HL-60 (cell line): ENCODE results near the gene CPNE4.

ENCODE experiments used
- DNase-seq, 2 experiments: peaks; one replicate each; pipeline ENCODE4 v3.0.0-alpha.2; 2010 to 2020; ENCODE audit warnings: low read depth in 1 of 2, low spot score in 1 of 2
- H3K27ac ChIP-seq: fragments of 250-450 bp; sonication (Bioruptor Pico); replicated peaks from 2 replicates; pipeline ENCODE4 v1.5.1; 2020; ENCODE audit warnings: mild to moderate bottlenecking, moderate library complexity
- H3K27me3 ChIP-seq: fragments of 250-450 bp; sonication (Bioruptor Pico); 2 replicates; pipeline ENCODE4 v1.5.1; 2021; ENCODE audit warnings: mild to moderate bottlenecking, moderate library complexity; ENCODE audit not compliant: insufficient read depth, poor library complexity, severe bottlenecking
- H3K4me3 ChIP-seq: replicated peaks from 2 replicates; pipeline ENCODE4 v1.5.1; 2011; ENCODE audit warnings: mild to moderate bottlenecking, control low read depth, low read length; ENCODE audit not compliant: insufficient read depth
- GABPA ChIP-seq: IDR thresholded peaks from 2 replicates; pipeline ENCODE4 v1.6.1; 2012; ENCODE audit warnings: low read depth
- POLR2AphosphoS5 ChIP-seq: IDR thresholded peaks from 2 replicates; pipeline ENCODE4 v1.6.1; 2012; ENCODE audit warnings: low read depth
- SPI1 ChIP-seq: IDR thresholded peaks from 2 replicates; pipeline ENCODE4 v1.6.1; 2012; ENCODE audit warnings: low read depth, mild to moderate bottlenecking, borderline replicate concordance
- TF ChIP-seq, protein P1 (sequence below): IDR thresholded peaks from 2 replicates; pipeline ENCODE4 v1.6.1; 2012; ENCODE audit warnings: low read depth; ENCODE audit not compliant: insufficient replicate concordance
- TF ChIP-seq, protein P2 (sequence below): IDR thresholded peaks from one replicate; pipeline ENCODE4 v1.5.1; 2011; ENCODE audit warnings: low read length, control low read depth, inconsistent platforms; ENCODE audit not compliant: insufficient read depth

The CPNE4 gene

DNA sequence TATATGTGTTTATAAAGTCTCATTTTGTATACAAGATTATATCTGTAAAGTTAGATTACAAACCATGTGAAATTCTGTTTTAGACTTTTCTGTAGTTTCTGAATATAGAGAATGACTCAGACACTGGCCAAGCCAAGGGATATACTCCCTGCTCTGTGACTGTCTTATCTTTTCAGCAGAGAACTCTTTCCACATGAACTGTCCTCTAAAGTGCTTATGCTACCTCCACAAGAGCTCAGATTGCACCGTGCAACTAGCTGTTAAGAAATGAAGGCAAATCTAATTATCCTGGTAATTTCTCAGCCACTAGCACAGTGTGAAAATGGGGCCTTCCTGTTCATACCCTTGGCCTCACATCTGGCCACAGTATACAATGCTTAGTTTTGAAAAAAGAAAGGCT lies 44.3 kb upstream of the CPNE4 start:
- no peaks in the 10 kb centered on the region for H3K27me3 ChIP-seq
- no peak for DNase-seq
- no peak overlapping the region for H3K4me3 ChIP-seq
- TF ChIP-seq, protein P1, sequence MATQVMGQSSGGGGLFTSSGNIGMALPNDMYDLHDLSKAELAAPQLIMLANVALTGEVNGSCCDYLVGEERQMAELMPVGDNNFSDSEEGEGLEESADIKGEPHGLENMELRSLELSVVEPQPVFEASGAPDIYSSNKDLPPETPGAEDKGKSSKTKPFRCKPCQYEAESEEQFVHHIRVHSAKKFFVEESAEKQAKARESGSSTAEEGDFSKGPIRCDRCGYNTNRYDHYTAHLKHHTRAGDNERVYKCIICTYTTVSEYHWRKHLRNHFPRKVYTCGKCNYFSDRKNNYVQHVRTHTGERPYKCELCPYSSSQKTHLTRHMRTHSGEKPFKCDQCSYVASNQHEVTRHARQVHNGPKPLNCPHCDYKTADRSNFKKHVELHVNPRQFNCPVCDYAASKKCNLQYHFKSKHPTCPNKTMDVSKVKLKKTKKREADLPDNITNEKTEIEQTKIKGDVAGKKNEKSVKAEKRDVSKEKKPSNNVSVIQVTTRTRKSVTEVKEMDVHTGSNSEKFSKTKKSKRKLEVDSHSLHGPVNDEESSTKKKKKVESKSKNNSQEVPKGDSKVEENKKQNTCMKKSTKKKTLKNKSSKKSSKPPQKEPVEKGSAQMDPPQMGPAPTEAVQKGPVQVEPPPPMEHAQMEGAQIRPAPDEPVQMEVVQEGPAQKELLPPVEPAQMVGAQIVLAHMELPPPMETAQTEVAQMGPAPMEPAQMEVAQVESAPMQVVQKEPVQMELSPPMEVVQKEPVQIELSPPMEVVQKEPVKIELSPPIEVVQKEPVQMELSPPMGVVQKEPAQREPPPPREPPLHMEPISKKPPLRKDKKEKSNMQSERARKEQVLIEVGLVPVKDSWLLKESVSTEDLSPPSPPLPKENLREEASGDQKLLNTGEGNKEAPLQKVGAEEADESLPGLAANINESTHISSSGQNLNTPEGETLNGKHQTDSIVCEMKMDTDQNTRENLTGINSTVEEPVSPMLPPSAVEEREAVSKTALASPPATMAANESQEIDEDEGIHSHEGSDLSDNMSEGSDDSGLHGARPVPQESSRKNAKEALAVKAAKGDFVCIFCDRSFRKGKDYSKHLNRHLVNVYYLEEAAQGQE, result no peak
- TF ChIP-seq POLR2AphosphoS5 (no peak), SPI1 (no peak), GABPA (no peak)
- TF ChIP-seq, protein P2, sequence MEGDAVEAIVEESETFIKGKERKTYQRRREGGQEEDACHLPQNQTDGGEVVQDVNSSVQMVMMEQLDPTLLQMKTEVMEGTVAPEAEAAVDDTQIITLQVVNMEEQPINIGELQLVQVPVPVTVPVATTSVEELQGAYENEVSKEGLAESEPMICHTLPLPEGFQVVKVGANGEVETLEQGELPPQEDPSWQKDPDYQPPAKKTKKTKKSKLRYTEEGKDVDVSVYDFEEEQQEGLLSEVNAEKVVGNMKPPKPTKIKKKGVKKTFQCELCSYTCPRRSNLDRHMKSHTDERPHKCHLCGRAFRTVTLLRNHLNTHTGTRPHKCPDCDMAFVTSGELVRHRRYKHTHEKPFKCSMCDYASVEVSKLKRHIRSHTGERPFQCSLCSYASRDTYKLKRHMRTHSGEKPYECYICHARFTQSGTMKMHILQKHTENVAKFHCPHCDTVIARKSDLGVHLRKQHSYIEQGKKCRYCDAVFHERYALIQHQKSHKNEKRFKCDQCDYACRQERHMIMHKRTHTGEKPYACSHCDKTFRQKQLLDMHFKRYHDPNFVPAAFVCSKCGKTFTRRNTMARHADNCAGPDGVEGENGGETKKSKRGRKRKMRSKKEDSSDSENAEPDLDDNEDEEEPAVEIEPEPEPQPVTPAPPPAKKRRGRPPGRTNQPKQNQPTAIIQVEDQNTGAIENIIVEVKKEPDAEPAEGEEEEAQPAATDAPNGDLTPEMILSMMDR, result no peak
- H3K27ac ChIP-seq, result no peak overlapping the region

DNA sequence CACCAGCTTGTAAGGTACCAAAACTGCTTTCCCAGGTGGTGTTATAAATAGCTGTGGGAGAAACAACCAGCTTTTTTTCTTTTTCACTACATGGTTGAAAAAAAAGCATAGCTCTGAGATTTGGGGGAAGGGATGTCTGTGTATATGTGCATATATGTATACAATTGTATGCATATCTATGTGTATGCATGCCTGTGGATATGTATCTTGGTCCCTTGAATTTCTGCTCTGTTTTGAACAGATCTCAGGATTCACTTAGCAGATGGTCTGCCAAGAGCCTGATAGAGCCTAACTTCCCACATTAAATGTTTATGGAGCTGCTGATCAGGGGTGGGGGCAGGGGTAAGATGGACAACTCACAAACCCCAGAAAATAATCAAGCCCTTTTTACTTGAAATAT lies 39.0 kb upstream of the CPNE4 start:
- no peak for DNase-seq
- H3K27me3 ChIP-seq, result peaks cover 4% of the 10 kb centered on the region
- H3K27ac ChIP-seq, result no peak overlapping the region
- H3K4me3 ChIP-seq, result no peak overlapping the region
- TF ChIP-seq SPI1, result no peak
- TF ChIP-seq, protein P2, result no peak
- TF ChIP-seq, protein P1, result no peak
- TF ChIP-seq GABPA, result no peak
- TF ChIP-seq POLR2AphosphoS5, result no peak

DNA sequence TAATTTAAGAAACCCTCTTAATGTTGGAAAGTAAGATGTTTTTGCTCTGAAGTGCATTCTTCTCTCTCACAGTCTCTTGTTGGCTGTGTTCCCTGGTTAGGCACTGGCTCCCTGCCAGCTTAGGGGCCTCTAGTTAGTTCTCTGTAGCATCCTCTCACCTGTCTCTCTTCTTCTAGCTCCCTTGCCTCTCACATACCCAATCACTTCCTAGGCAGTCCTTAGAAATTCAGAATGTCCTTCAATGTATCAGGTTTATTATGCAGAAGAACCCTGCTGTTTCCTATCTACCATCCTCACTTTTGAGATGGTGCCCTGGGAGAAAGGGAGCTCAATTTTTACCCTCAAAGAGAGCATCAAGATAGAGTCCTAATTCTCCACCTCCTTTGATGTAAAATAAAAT lies 36.2 kb upstream of the CPNE4 start:
- H3K27me3 ChIP-seq, result peaks cover 4% of the 10 kb centered on the region

More for the DNA sequence above, 36.2 kb upstream of the CPNE4 start:
- H3K27ac ChIP-seq, result no peak overlapping the region
- no peak for TF ChIP-seq SPI1
- no peak for TF ChIP-seq POLR2AphosphoS5
- TF ChIP-seq, protein P1, result no peak
- TF ChIP-seq, protein P2, result no peak
- TF ChIP-seq GABPA, result no peak
- DNase-seq, result no peak
- no peak overlapping the region for H3K4me3 ChIP-seq
